Neural progenitor cell (in vitro differentiated cells): Measurements from ENCODE around the gene WWOX. TPM values are rescaled to one million over a fixed set of nuclear protein-coding genes. Genes with fewer than 3 reads are reported as not detected.

Experiments
- DNase-seq: peaks from one replicate; pipeline ENCODE4 v3.0.0-alpha.2; 2016; ENCODE audit warnings: low spot score
- H2AFZ ChIP-seq: fragments of 200-600 bp; sonication (generic); replicated peaks from 2 replicates; pipeline ENCODE4 v1.6.1; 2016; ENCODE audit warnings: antibody characterized with exemption
- H3F3A ChIP-seq: fragments of 200-600 bp; sonication (generic); 2 replicates; pipeline ENCODE4 v1.6.1; 2016; ENCODE audit warnings: antibody characterized with exemption, low read depth
- H3K27ac ChIP-seq: fragments of 200-600 bp; sonication (generic); 2 replicates; pipeline ENCODE4 v1.5.1; 2016; ENCODE audit warnings: mild to moderate bottlenecking
- H3K27me3 ChIP-seq: fragments of 200-600 bp; sonication (generic); 2 replicates; pipeline ENCODE4 v1.6.1; 2016; ENCODE audit warnings: mild to moderate bottlenecking, moderate library complexity
- H3K36me3 ChIP-seq: fragments of 200-600 bp; sonication (generic); 2 replicates; pipeline ENCODE4 v1.5.1; 2016
- H3K4me1 ChIP-seq: fragments of 200-600 bp; sonication (generic); 2 replicates; pipeline ENCODE4 v1.6.1; 2016; ENCODE audit warnings: mixed run types
- H3K4me2 ChIP-seq: fragments of 200-600 bp; sonication (generic); 2 replicates; pipeline ENCODE4 v1.6.1; 2016
- H3K4me3 ChIP-seq: fragments of 200-600 bp; sonication (generic); 2 replicates; pipeline ENCODE4 v1.5.1; 2016
- H3K79me2 ChIP-seq: fragments of 200-600 bp; sonication (generic); 2 replicates; pipeline ENCODE4 v1.6.1; 2016; ENCODE audit warnings: low read depth
- H3K9ac ChIP-seq: fragments of 200-600 bp; sonication (generic); 2 replicates; pipeline ENCODE4 v1.6.1; 2016
- H3K9me3 ChIP-seq: fragments of 200-600 bp; sonication (generic); 2 replicates; pipeline ENCODE4 v1.5.1; 2016; ENCODE audit warnings: low read depth
- H4K20me1 ChIP-seq: fragments of 200-600 bp; sonication (generic); 2 replicates; pipeline ENCODE4 v1.6.1; 2016; ENCODE audit warnings: low read depth
- H3K27ac Mint-ChIP-seq: 3 replicates; pipeline ENCODE4 v1.8.0; 2021; ENCODE audit warnings: mixed read lengths
- H3K27me3 Mint-ChIP-seq: 2 replicates; pipeline ENCODE4 v1.8.0; 2022; ENCODE audit warnings: low read depth, mild to moderate bottlenecking, inconsistent platforms, moderate library complexity, mixed read lengths; ENCODE audit not compliant: insufficient read depth
- H3K36me3 Mint-ChIP-seq: 3 replicates; pipeline ENCODE4 v1.8.0; 2021; ENCODE audit warnings: mixed read lengths
- H3K4me1 Mint-ChIP-seq: 3 replicates; pipeline ENCODE4 v1.8.0; 2021; ENCODE audit warnings: mixed read lengths
- H3K4me3 Mint-ChIP-seq: 3 replicates; pipeline ENCODE4 v1.8.0; 2021; ENCODE audit warnings: mild to moderate bottlenecking, moderate library complexity, mixed read lengths
- H3K9me3 Mint-ChIP-seq: 3 replicates; pipeline ENCODE4 v1.8.0; 2020; ENCODE audit warnings: mixed read lengths
- EZH2 ChIP-seq: fragments of 200-600 bp; sonication (generic); IDR thresholded peaks from 2 replicates; pipeline ENCODE4 v1.6.1; 2017; ENCODE audit warnings: antibody characterized with exemption, mild to moderate bottlenecking, moderate library complexity
- EZH2phosphoT487 ChIP-seq: fragments of 200-600 bp; sonication (generic); IDR thresholded peaks from 2 replicates; pipeline ENCODE4 v1.6.1; 2017; ENCODE audit warnings: antibody characterized with exemption
- total RNA-seq: library from RNA; depleted of rRNA; stranded (reverse); fragments of >200 nt; gene quantifications from 2 replicates; pipeline ENCODE4 v1.2.3, GENCODE V29; 2015; ENCODE audit warnings: low replicate concordance
- TF ChIP-seq, protein P1 (sequence below): fragments of 200-600 bp; sonication (generic); IDR thresholded peaks from 2 replicates; pipeline ENCODE4 v1.5.1; 2017; ENCODE audit warnings: antibody characterized with exemption, mild to moderate bottlenecking

WWOX gene
- total RNA-seq, 1 donor from 2014 or later: 63.7 TPM

DNA sequence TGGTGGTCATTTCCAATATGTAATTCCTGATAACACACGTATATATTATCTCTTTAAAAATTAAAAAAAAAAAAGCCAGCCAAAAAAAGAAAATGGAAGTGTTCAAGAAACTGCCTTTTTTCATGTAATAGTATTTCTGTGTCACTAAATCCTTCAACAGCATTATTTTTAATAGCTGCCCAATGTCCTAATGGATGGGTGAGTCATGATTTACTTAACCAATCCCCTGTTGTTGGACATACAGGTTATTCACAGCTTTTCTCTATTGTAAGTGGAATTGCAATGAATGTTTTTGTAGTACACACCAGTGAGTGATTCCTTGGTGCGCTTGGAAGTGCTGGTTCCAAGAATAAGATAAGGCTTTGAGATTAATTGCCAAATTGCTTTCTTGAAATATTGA lies 124.9 kb downstream of the WWOX start:
- Histone ChIP-seq H3K9me3 (no peaks in the 10 kb centered on the region), H2AFZ (no peak overlapping the region), H4K20me1 (no peaks in the 10 kb centered on the region), H3K27ac (no peak overlapping the region), H3K4me1 (peaks cover 4% of the 10 kb centered on the region), H3K79me2 (no peaks in the 10 kb centered on the region), H3K9ac (no peak overlapping the region), H3K36me3 (no peaks in the 10 kb centered on the region), H3K27me3 (no peaks in the 10 kb centered on the region), H3F3A (no peaks in the 10 kb centered on the region), H3K4me3 (no peak overlapping the region), H3K4me2 (no peak overlapping the region)
- TF ChIP-seq, protein P1, sequence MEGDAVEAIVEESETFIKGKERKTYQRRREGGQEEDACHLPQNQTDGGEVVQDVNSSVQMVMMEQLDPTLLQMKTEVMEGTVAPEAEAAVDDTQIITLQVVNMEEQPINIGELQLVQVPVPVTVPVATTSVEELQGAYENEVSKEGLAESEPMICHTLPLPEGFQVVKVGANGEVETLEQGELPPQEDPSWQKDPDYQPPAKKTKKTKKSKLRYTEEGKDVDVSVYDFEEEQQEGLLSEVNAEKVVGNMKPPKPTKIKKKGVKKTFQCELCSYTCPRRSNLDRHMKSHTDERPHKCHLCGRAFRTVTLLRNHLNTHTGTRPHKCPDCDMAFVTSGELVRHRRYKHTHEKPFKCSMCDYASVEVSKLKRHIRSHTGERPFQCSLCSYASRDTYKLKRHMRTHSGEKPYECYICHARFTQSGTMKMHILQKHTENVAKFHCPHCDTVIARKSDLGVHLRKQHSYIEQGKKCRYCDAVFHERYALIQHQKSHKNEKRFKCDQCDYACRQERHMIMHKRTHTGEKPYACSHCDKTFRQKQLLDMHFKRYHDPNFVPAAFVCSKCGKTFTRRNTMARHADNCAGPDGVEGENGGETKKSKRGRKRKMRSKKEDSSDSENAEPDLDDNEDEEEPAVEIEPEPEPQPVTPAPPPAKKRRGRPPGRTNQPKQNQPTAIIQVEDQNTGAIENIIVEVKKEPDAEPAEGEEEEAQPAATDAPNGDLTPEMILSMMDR: no peak
- TF ChIP-seq EZH2 (no peak), EZH2phosphoT487 (no peak)
- peaks cover 6% of the 10 kb centered on the region for H3K4me1 Mint-ChIP-seq
- H3K36me3 Mint-ChIP-seq: no peaks in the 10 kb centered on the region
- no peak overlapping the region for H3K4me3 Mint-ChIP-seq
- H3K27ac Mint-ChIP-seq: no peak overlapping the region
- no peak for DNase-seq
- H3K9me3 Mint-ChIP-seq: no peaks in the 10 kb centered on the region
- H3K27me3 Mint-ChIP-seq: peaks cover 2% of the 10 kb centered on the region

DNA sequence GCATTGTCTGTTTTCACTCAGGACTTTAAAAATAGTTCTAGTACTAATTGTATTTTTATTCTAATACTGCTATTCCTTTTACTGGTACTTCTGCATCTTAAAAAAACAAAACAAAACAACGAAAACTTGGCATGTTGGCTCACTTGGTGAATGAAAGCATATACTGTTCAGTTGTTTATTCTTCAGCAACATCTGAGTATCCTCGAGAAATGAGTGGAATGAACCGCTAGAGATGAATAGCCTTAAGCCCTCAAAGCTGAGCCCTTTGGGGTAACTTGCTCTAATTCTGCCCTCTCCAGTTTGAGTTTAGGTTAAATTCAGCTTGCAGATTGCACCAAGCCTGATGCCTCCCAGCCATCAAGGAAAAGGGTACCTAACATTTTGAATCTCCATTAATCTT lies 126.5 kb downstream of the WWOX start:
- H3K4me3 Mint-ChIP-seq: no peak overlapping the region
- no peak overlapping the region for H3K9ac ChIP-seq
- H3K36me3 ChIP-seq: no peaks in the 10 kb centered on the region
- peaks cover 6% of the 10 kb centered on the region for H3K4me1 Mint-ChIP-seq
- H3K79me2 ChIP-seq: no peaks in the 10 kb centered on the region
- no peak for TF ChIP-seq EZH2
- no peak for TF ChIP-seq EZH2phosphoT487
- H3F3A ChIP-seq: no peaks in the 10 kb centered on the region
- H4K20me1 ChIP-seq: no peaks in the 10 kb centered on the region
- H3K36me3 Mint-ChIP-seq: no peaks in the 10 kb centered on the region
- no peaks in the 10 kb centered on the region for H3K27me3 ChIP-seq
- H2AFZ ChIP-seq: no peak overlapping the region
- H3K9me3 ChIP-seq: no peaks in the 10 kb centered on the region
- no peak for DNase-seq
- H3K27ac ChIP-seq: no peak overlapping the region
- H3K9me3 Mint-ChIP-seq: no peaks in the 10 kb centered on the region
- H3K27ac Mint-ChIP-seq: no peak overlapping the region
- no peak overlapping the region for H3K4me2 ChIP-seq
- peaks cover 5% of the 10 kb centered on the region for H3K4me1 ChIP-seq
- peaks cover 2% of the 10 kb centered on the region for H3K27me3 Mint-ChIP-seq
- no peak overlapping the region for H3K4me3 ChIP-seq

DNA sequence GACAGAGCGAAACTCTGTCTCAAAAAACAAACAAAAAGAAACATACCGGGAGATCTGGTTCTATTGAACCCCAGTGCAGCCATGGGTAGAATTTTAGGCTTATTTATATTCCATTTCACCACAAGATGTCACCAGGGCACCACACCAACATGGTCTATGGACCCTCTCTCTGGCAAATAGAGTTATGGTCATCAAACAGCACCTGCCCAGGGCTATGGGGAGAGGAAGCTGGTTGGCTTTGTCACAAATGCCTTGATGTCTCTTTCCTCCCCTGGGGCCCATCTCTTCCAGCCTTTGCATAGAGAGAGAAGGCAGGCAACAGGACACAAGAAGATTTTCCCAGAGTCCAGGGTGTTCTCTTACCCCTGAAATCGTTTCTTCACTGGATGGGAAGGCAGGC lies 128.4 kb downstream of the WWOX start:
- Histone ChIP-seq H3F3A (no peaks in the 10 kb centered on the region), H3K9ac (no peak overlapping the region), H3K27ac (no peak overlapping the region), H4K20me1 (no peaks in the 10 kb centered on the region), H3K9me3 (no peaks in the 10 kb centered on the region), H3K79me2 (no peaks in the 10 kb centered on the region), H3K4me1 (peaks cover 7% of the 10 kb centered on the region), H2AFZ (no peak overlapping the region), H3K4me3 (no peak overlapping the region), H3K36me3 (no peaks in the 10 kb centered on the region), H3K27me3 (no peaks in the 10 kb centered on the region), H3K4me2 (no peak overlapping the region)
- no peaks in the 10 kb centered on the region for H3K36me3 Mint-ChIP-seq
- no peak overlapping the region for H3K4me3 Mint-ChIP-seq
- TF ChIP-seq, protein P1: peak; percentile 53
- TF ChIP-seq EZH2: no peak
- H3K27me3 Mint-ChIP-seq: peaks cover 2% of the 10 kb centered on the region
- peak; percentile 45 for DNase-seq
- H3K9me3 Mint-ChIP-seq: no peaks in the 10 kb centered on the region
- H3K27ac Mint-ChIP-seq: no peak overlapping the region
- no peaks in the 10 kb centered on the region for H3K4me1 Mint-ChIP-seq

DNA sequence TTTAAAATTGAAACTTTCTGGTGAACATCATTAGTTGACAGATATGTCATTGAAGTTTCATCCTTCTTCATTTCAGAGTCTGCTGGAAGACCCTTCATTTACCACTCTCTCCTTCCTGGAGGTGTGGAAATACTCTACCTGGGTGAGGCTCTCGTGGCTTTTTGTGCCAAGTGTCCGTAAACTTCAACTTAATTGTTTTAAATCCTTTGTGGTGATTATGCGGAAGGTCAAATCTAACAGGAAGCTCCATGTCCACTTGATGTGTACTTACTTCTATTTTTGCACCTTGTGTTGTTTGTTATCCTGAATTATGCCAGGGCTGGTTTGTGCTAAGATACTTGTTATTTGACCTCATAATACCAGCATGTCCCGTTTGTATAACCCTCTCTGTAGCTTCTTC lies 129.2 kb downstream of the WWOX start:
- H3K4me3 Mint-ChIP-seq: no peak overlapping the region
- H3K9me3 Mint-ChIP-seq: no peaks in the 10 kb centered on the region
- TF ChIP-seq EZH2phosphoT487: no peak
- TF ChIP-seq EZH2: no peak
- TF ChIP-seq, protein P1: no peak
- Histone ChIP-seq H3K9ac (no peak overlapping the region), H3K9me3 (no peaks in the 10 kb centered on the region), H3K36me3 (no peaks in the 10 kb centered on the region), H3F3A (no peaks in the 10 kb centered on the region), H3K4me2 (no peak overlapping the region), H3K4me3 (no peak overlapping the region), H3K27me3 (no peaks in the 10 kb centered on the region), H2AFZ (no peak overlapping the region), H3K4me1 (peaks cover 7% of the 10 kb centered on the region), H4K20me1 (no peaks in the 10 kb centered on the region), H3K79me2 (no peaks in the 10 kb centered on the region), H3K27ac (no peak overlapping the region)
- DNase-seq: no peak
- H3K36me3 Mint-ChIP-seq: no peaks in the 10 kb centered on the region
- H3K27ac Mint-ChIP-seq: no peak overlapping the region
- H3K4me1 Mint-ChIP-seq: no peaks in the 10 kb centered on the region
- no peaks in the 10 kb centered on the region for H3K27me3 Mint-ChIP-seq
